T-cell (primary cell): ENCODE data around the gene FLT4. TPM values are rescaled to one million over a fixed set of nuclear protein-coding genes. Genes with fewer than 3 reads are reported as not detected.
A peak's percentile ranks its signal among the peaks of the same experiment; 100 is the strongest.

ENCODE experiments used
- ATAC-seq, 4 experiments: fragments of 200-7000 bp in 3 of 4; fragments of 150-1000 bp in 1 of 4; cut with Tn5 transposase; replicated peaks in 1 of 4; 1 replicate in 3 of 4; 2 replicates in 1 of 4; pipeline ENCODE4 v1.10.0; 2021; ENCODE audit warnings: moderate library complexity in 3 of 4, mild to moderate bottlenecking in 2 of 4, moderate number of reproducible peaks in 1 of 4
- CTCF ChIA-PET, 2 donors: fragments of 300-600 bp; sonication (Branson Sonifier 250); formaldehyde crosslinking; loops; one replicate each; lab custom pipeline; 2022; ENCODE audit warnings: antibody characterized with exemption in 2 of 2; lab: Charles Lee
- POLR2A ChIA-PET, 2 donors: fragments of 300-600 bp; sonication (Branson Sonifier 250); formaldehyde crosslinking; loops; one replicate each; lab custom pipeline; 2022; ENCODE audit warnings: antibody characterized with exemption in 2 of 2; lab: Charles Lee
- DNase-seq, 35 experiments: peaks; one replicate each; pipeline versions ENCODE4 v3.0.0 to v3.0.0-alpha.2; 2013 to 2023
- H3K27ac ChIP-seq: one replicate; pipeline ENCODE4 v1.5.1; 2013; ENCODE audit warnings: low read length
- H3K27me3 ChIP-seq, 2 experiments: replicated peaks in 1 of 2; 1 replicate in 1 of 2; 2 replicates in 1 of 2; pipeline versions ENCODE4 v1.6.1 to v1.7.0; 2013; ENCODE audit warnings: low read length in 1 of 2, mixed read lengths in 1 of 2; ENCODE audit not compliant: control insufficient read depth in 2 of 2, insufficient read depth in 2 of 2; ENCODE audit errors: extremely low read depth in 1 of 2
- H3K36me3 ChIP-seq, 2 donors: 1 replicate in 1 of 2; 2 replicates in 1 of 2; pipeline versions ENCODE4 v1.6.1 to v1.7.0; 2013; ENCODE audit warnings: low read length in 1 of 2; ENCODE audit not compliant: control insufficient read depth in 2 of 2, insufficient read depth in 1 of 2; ENCODE audit errors: extremely low read depth in 1 of 2
- H3K4me1 ChIP-seq, 2 experiments: 1 replicate in 1 of 2; 2 replicates in 1 of 2; pipeline versions ENCODE4 v1.6.1 to v1.7.0; 2013; ENCODE audit warnings: low read length in 2 of 2, mixed read lengths in 1 of 2; ENCODE audit not compliant: insufficient read depth in 2 of 2, control insufficient read depth in 1 of 2; ENCODE audit errors: extremely low read depth in 1 of 2
- H3K4me3 ChIP-seq, 2 donors: 1 replicate in 1 of 2; 2 replicates in 1 of 2; pipeline versions ENCODE4 v1.5.1 to v1.7.0; 2013; ENCODE audit warnings: mild to moderate bottlenecking in 2 of 2, low read length in 1 of 2, moderate library complexity in 1 of 2; ENCODE audit not compliant: control insufficient read depth in 1 of 2; ENCODE audit errors: extremely low read depth in 1 of 2
- H3K9me3 ChIP-seq: 2 replicates; pipeline ENCODE4 v1.7.0; 2013
- H3K27ac Mint-ChIP-seq, 2 donors: one replicate each; pipeline ENCODE4 v1.8.0; 2020 to 2021; ENCODE audit warnings: mild to moderate bottlenecking in 2 of 2, mixed read lengths in 2 of 2
- H3K27me3 Mint-ChIP-seq, 2 donors: one replicate each; pipeline ENCODE4 v1.8.0; 2021 to 2022; ENCODE audit warnings: mixed read lengths in 2 of 2
- H3K36me3 Mint-ChIP-seq: one replicate; pipeline ENCODE4 v1.8.0; 2021; ENCODE audit warnings: mixed read lengths
- H3K4me1 Mint-ChIP-seq, 3 donors: one replicate each; pipeline ENCODE4 v1.8.0; 2020 to 2022; ENCODE audit warnings: mixed read lengths in 3 of 3, mild to moderate bottlenecking in 1 of 3
- H3K4me3 Mint-ChIP-seq, 3 donors: one replicate each; pipeline ENCODE4 v1.8.0; 2020 to 2022; ENCODE audit warnings: mild to moderate bottlenecking in 3 of 3, mixed read lengths in 3 of 3, moderate library complexity in 3 of 3
- H3K9me3 Mint-ChIP-seq, 3 donors: one replicate each; pipeline ENCODE4 v1.8.0; 2020 to 2022; ENCODE audit warnings: mixed read lengths in 3 of 3
- WGBS: methylation state at CpG from one replicate; pipeline ENCODE4 v1.1.5; 2013; ENCODE audit warnings: missing lambda C conversion rate; ENCODE audit not compliant: insufficient coverage; 5-methylcytosine and 5-hydroxymethylcytosine counted together
- total RNA-seq, 35 experiments: library from RNA in 6 of 35; stranded (reverse) in 6 of 35; fragments of 120-200 nt in 1 of 35; gene quantifications; one replicate each; pipeline versions ENCODE4 v1.2.1 to v1.2.4 and lab custom pipeline; 2013 to 2026

The FLT4 gene
- total RNA-seq, 5 donors from 2014 or later (not counting 1 experiment from before 2014, with no cell fraction given), result 5.0 to 11.6 (median 8.6) TPM

DNA sequence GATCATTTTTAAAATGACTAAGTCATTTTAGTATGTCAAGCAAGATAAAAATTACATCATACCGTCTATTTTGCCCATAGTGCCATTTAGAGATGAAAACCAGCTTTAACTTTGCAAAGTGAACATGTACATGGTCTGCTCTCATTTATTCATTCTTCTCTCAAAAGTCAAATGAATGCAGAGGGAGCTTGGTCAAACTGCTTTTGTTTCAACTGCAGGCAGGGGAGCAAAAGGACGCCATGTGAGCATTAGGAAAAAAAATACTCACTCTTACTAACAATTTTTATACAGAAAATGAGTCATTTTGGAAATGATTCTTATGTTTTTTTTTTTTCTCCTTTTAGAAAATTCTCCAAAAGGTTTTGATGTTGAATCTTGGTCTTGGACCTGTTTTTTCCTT, 73.8 kb downstream of the FLT4 start:
- ChIA-PET POLR2A (interaction anchor here in 1 of 2 donors (0.6 to 0.7 kb wide), 2 partner anchors 11 to 734 kb away, joined by 3 to 11 read pairs; no protein-coding TSS in a partner anchor), CTCF (no interaction called here)
- Histone ChIP-seq H3K4me3 (no peak overlapping the region), H3K27me3 (no peaks in the 10 kb centered on the region), H3K36me3 (peaks cover 5 to 30% of the 10 kb centered on the region in 2 donors), H3K27ac (no peak overlapping the region), H3K9me3 (no peaks in the 10 kb centered on the region), H3K4me1 (no peaks in the 10 kb centered on the region)
- DNase-seq (no peak), ATAC-seq (no peak)
- peaks cover 58% of the 10 kb centered on the region for H3K36me3 Mint-ChIP-seq
- no peaks in the 10 kb centered on the region for H3K9me3 Mint-ChIP-seq
- H3K4me1 Mint-ChIP-seq, result no peaks in the 10 kb centered on the region
- H3K4me3 Mint-ChIP-seq, result no peak overlapping the region
- H3K27me3 Mint-ChIP-seq, result no peaks in the 10 kb centered on the region
- H3K27ac Mint-ChIP-seq, result no peak overlapping the region
- no CpG with 5 or more reads among the region's 2 CpGs for WGBS

GRCh38 chr5:180568914-180569313, 80.5 kb downstream of the FLT4 start:
- H3K27me3 Mint-ChIP-seq, result no peaks in the 10 kb centered on the region
- ChIA-PET CTCF (no interaction called here), POLR2A (no interaction called here)
- H3K27ac Mint-ChIP-seq, result peak overlapping the region in 1 of 2 donors; percentile 39
- no peaks in the 10 kb centered on the region for H3K9me3 Mint-ChIP-seq
- H3K4me3 Mint-ChIP-seq, result no peak overlapping the region
- peaks cover 81% of the 10 kb centered on the region for H3K36me3 Mint-ChIP-seq
- Histone ChIP-seq H3K4me3 (no peak overlapping the region), H3K4me1 (no peaks in the 10 kb centered on the region), H3K9me3 (no peaks in the 10 kb centered on the region), H3K27me3 (no peaks in the 10 kb centered on the region), H3K27ac (no peak overlapping the region), H3K36me3 (peaks cover 10 to 54% of the 10 kb centered on the region in 2 donors)
- no peak for ATAC-seq
- 67% methylated on average over 5 of the region's 8 CpGs for WGBS
- H3K4me1 Mint-ChIP-seq, result peaks cover 2 to 10% (median 3%) of the 10 kb centered on the region in 3 donors
- DNase-seq, result peak in 1 of 35 experiments; percentile 25

GRCh38 chr5:180563994-180564393, 85.4 kb downstream of the FLT4 start:
- H3K9me3 Mint-ChIP-seq, result no peaks in the 10 kb centered on the region
- Histone ChIP-seq H3K4me3 (no peak overlapping the region), H3K9me3 (no peaks in the 10 kb centered on the region), H3K27ac (no peak overlapping the region), H3K4me1 (peaks cover 0 to 2% of the 10 kb centered on the region in 2 experiments), H3K27me3 (no peaks in the 10 kb centered on the region), H3K36me3 (peaks cover 4 to 35% of the 10 kb centered on the region in 2 donors)
- ChIA-PET CTCF (no interaction called here), POLR2A (no interaction called here)
- no peak overlapping the region for H3K4me3 Mint-ChIP-seq
- no peak for ATAC-seq
- H3K27me3 Mint-ChIP-seq, result no peaks in the 10 kb centered on the region
- peak in 3 of 35 experiments; percentile 9 to 31 (median 11) for DNase-seq
- H3K4me1 Mint-ChIP-seq, result peaks cover 23 to 38% (median 32%) of the 10 kb centered on the region in 3 donors
- no CpG with 5 or more reads among the region's 3 CpGs for WGBS
- peaks cover 73% of the 10 kb centered on the region for H3K36me3 Mint-ChIP-seq
- no peak overlapping the region for H3K27ac Mint-ChIP-seq

DNA sequence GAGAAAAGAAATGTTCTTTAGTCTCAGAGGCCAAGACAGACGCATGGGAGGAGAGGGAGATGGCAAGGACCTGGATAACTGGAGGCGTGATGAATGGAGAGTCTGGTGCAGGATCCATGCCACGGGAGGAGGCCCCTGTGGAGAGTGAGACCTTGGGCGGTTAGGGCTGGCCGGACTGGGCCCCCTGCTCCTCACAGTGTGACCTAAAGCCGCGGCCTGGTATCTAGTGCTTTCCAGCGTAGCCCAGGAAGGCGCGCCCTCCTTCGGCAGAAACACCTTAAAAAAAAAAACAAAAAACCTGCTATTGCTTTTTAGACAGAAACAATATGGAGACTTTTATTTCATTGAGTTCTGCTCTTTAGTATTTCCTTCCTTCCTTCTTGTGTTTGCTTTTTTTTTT, 91.2 kb downstream of the FLT4 start:
- Mint-ChIP-seq H3K27ac (no peak overlapping the region), H3K36me3 (peaks cover 59% of the 10 kb centered on the region), H3K9me3 (no peaks in the 10 kb centered on the region), H3K27me3 (no peaks in the 10 kb centered on the region), H3K4me3 (no peak overlapping the region), H3K4me1 (peaks cover 28 to 35% (median 28%) of the 10 kb centered on the region in 3 donors)
- peaks cover 0 to 20% of the 10 kb centered on the region in 2 donors for H3K36me3 ChIP-seq
- POLR2A ChIA-PET, result no interaction called here
- no peaks in the 10 kb centered on the region for H3K27me3 ChIP-seq
- H3K4me3 ChIP-seq, result no peak overlapping the region
- H3K4me1 ChIP-seq, result peaks cover 0 to 2% of the 10 kb centered on the region in 2 experiments
- 95% methylated on average over 4 of the region's 11 CpGs for WGBS
- H3K27ac ChIP-seq, result no peak overlapping the region
- H3K9me3 ChIP-seq, result no peaks in the 10 kb centered on the region
- no peak for DNase-seq
- ATAC-seq, result no peak
- CTCF ChIA-PET, result interaction anchor here (0.5 to 0.7 kb wide), 3 partner anchors 10 to 160 kb away, joined by 3 to 5 read pairs (median 4); no protein-coding TSS in a partner anchor

DNA sequence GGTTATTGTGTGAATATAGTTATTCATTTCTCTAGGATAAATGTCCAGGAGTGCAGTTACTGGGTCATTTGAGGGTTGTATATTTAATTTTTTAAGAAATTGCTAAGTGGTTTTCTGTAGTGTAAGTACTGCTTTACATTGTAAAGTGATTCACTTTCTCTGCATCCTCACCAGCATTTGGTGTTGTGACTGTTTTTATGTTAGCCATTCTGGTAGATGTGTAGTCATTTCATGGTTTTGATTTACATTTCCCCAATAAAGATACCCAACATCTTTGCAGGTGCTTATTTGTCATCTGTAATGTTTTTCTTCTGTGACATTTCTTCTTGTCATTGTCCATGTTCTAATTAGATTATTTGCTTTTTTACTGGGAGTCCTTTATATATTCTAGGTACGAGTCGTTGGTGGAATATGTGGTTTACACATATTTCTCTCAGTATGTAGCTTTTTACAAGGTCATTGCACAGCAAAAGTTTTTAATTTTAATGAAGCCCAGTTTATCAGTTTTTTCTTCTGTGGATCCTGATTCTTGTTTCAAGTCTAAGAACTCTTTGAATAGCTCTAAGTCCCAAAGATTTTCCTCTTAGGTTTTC, 92.1 kb downstream of the FLT4 start:
- no peaks in the 10 kb centered on the region for H3K27me3 Mint-ChIP-seq
- CTCF ChIA-PET, result interaction anchor here in 1 of 2 donors (0.6 kb wide), 1 partner anchor 230 kb away, joined by 6 read pairs; no protein-coding TSS in a partner anchor
- no peak overlapping the region for H3K4me3 ChIP-seq
- H3K4me1 Mint-ChIP-seq, result peaks cover 26 to 35% (median 26%) of the 10 kb centered on the region in 3 donors
- H3K27me3 ChIP-seq, result no peaks in the 10 kb centered on the region
- H3K27ac Mint-ChIP-seq, result no peak overlapping the region
- no peaks in the 10 kb centered on the region for H3K9me3 Mint-ChIP-seq
- H3K4me1 ChIP-seq, result no peaks in the 10 kb centered on the region
- no peaks in the 10 kb centered on the region for H3K9me3 ChIP-seq
- DNase-seq (no peak), ATAC-seq (no peak)
- H3K4me3 Mint-ChIP-seq, result no peak overlapping the region
- H3K27ac ChIP-seq, result no peak overlapping the region
- peaks cover 0 to 24% of the 10 kb centered on the region in 2 donors for H3K36me3 ChIP-seq
- POLR2A ChIA-PET, result interaction anchor here in 1 of 2 donors (0.6 kb wide), 2 partner anchors 143 to 379 kb away, joined by 4 to 8 read pairs; no protein-coding TSS in a partner anchor
- peaks cover 67% of the 10 kb centered on the region for H3K36me3 Mint-ChIP-seq
- WGBS, result no CpG with 5 or more reads among the region's 2 CpGs

DNA sequence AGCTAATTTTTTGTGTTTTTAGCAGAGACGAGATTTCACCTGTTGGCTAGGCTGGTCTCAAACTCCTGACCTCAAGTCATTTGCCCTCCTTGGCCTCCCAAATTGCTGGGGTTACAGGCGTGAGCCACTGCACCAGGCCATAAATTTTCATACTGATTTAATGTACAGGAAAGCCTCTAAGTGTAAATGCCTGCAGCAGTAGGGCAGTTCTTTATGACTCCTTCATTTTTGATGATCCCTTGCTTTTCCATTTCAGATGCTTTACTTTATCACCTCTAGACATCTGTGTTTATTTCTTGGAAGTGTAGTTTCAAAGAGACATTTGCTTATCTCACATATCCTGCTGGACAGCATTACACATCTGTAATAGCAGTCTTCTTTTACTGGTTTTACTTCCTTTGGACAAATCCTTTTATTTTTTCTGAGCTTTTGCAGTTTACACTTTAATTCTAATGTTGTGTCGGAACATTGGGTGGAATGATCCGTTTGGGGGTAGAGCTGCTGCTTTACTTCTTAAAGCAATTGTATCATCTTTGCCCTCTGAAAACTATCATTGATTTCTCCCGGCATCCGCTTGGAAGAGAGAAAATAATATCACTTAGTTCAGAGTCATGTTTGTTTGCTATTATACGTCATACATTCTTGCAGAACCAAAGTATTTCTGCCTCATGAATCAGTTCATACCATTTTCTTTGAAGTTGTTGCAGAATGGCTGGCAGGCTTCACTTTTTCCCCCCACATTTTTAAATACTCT, 94.1 kb downstream of the FLT4 start:
- peaks cover 64% of the 10 kb centered on the region for H3K36me3 Mint-ChIP-seq
- H3K27me3 Mint-ChIP-seq, result no peaks in the 10 kb centered on the region
- Histone ChIP-seq H3K9me3 (no peaks in the 10 kb centered on the region), H3K4me1 (no peaks in the 10 kb centered on the region), H3K27ac (no peak overlapping the region), H3K36me3 (peaks cover 5 to 32% of the 10 kb centered on the region in 2 donors), H3K27me3 (no peaks in the 10 kb centered on the region), H3K4me3 (no peak overlapping the region)
- POLR2A ChIA-PET, result no interaction called here
- DNase-seq (no peak), ATAC-seq (no peak)
- 94% methylated on average over 3 of the region's 7 CpGs for WGBS
- H3K4me1 Mint-ChIP-seq, result peaks cover 15 to 17% (median 16%) of the 10 kb centered on the region in 3 donors
- H3K9me3 Mint-ChIP-seq, result no peaks in the 10 kb centered on the region
- H3K4me3 Mint-ChIP-seq, result no peak overlapping the region
- no peak overlapping the region for H3K27ac Mint-ChIP-seq
- CTCF ChIA-PET, result no interaction called here
